ENCODE measurements around the gene DTHD1. TPM values are rescaled to one million over a fixed set of nuclear protein-coding genes. Genes with fewer than 3 reads are reported as not detected.

DTHD1 gene
- total and polyA plus RNA-seq, 2 donors (not counting 3 experiments of a cell fraction or from before 2014, with no cell fraction given) = not detected

GRCh38 chr4:36303426-36304137 lies 22.2 kb downstream of the DTHD1 start:
- Histone ChIP-seq H3K36me3 (ENCODE audit: control insufficient read depth in 2 of 2, extremely low read depth in 1 of 2, insufficient read depth in 2 of 2, low read length in 2 of 2) (no peaks in the 10 kb centered on the region), H3K4me1 (ENCODE audit: control insufficient read depth, extremely low read depth, insufficient read depth, low read length) (no peaks in the 10 kb centered on the region), H3K9ac (replicated peaks; ENCODE audit: extremely low read depth, insufficient read depth, low read length) (no peak overlapping the region), H4K20me1 (replicated peaks; ENCODE audit: control insufficient read depth, extremely low read depth, insufficient read depth, low read length) (no peaks in the 10 kb centered on the region), H3K27ac (ENCODE audit: insufficient read depth, low read depth, low read length) (no peak overlapping the region), H3K4me3 (replicated peaks in 1 of 3; ENCODE audit: insufficient read depth in 1 of 3, low read depth in 1 of 3, low read length in 3 of 3) (no peak overlapping the region), H3K4me2 (ENCODE audit: insufficient read depth, low read length) (no peak overlapping the region), H2AFZ (ENCODE audit: low read depth, low read length) (no peak overlapping the region), H3K9me1 (replicated peaks; ENCODE audit: control insufficient read depth, extremely low read depth, insufficient read depth, low read length) (no peaks in the 10 kb centered on the region), H3K27me3 (ENCODE audit: control insufficient read depth in 2 of 2, insufficient read depth in 2 of 2, low read length in 2 of 2) (no peaks in the 10 kb centered on the region), H3K79me2 (ENCODE audit: control insufficient read depth, insufficient read depth, low read length) (no peaks in the 10 kb centered on the region), H3K9me3 (replicated peaks; ENCODE audit: control insufficient read depth, insufficient read depth, low read length) (no peaks in the 10 kb centered on the region)
- BruUV-seq (replicated peaks) = no TSS peak
- TF ChIP-seq CTCF (IDR thresholded peaks at IDR 0.05; ENCODE audit: extremely low read depth in 1 of 2, insufficient read depth in 1 of 2, low read depth in 1 of 2, low read length in 2 of 2) = no peak
- no peak for TF ChIP-seq GATA2 (IDR thresholded peaks at IDR 0.05; ENCODE audit: insufficient read depth, insufficient read length, low read depth, low read length)
- TF ChIP-seq JUN (IDR thresholded peaks at IDR 0.05; ENCODE audit: borderline replicate concordance, insufficient read depth, insufficient read length, low read depth) = no peak
- no peak for TF ChIP-seq EZH2 (IDR thresholded peaks at IDR 0.05; ENCODE audit: borderline replicate concordance, low read depth, low read length, severe bottlenecking)
- TF ChIP-seq MAX (IDR thresholded peaks at IDR 0.05; ENCODE audit: insufficient read depth, insufficient read length) = no peak
- TF ChIP-seq POLR2AphosphoS5 (IDR thresholded peaks at IDR 0.05; ENCODE audit: insufficient read depth, low read depth, low read length) = no peak
- no peak for TF ChIP-seq FOS (IDR thresholded peaks at IDR 0.05; ENCODE audit: borderline replicate concordance, insufficient read depth, low read length)
- DNase-seq (ENCODE audit: low read depth, low spot score) = no peak
- intact Hi-C loops (cut with micrococcal nuclease) = no loop called here
- ChIA-PET POLR2A (no interaction called here), CTCF (no interaction called here)
- dilution Hi-C loops (cut with MboI; ENCODE audit: extremely low pct_ligation_motif_present, low sequenced_read_pairs) = no loop called here
- no peak for FAIRE-seq
